ENCODE results near the gene C16orf87.
"Not testable (repeated sequence)": the region's sequence is repeated elsewhere in the genome, so short reads cannot be mapped to it uniquely, and the experiment has no call there.

Gene C16orf87

DNA sequence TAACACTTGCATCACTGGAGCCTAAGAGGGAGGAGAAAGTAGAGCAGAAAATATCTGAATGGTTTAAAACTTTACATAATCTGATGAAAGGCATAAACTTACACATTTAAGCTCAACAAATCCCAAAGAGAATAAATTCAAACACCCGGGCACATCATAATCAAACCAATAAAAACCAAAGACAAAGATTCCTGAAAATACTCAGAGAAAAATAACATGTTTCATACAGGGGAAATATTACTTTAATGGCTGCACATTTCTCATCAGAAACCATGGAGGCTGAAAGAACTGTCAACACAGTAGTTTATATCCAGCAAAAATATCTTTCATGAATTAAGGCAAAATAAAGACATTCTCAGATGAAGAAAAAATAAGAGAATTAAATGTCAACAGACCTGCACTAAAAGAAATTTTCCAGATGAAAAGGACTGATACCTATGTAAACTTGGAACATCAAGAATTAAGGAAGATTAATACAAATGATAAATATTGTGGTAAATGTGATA lies 34.2 kb downstream of the C16orf87 start:
- no peak for DNase-seq

GRCh38 chr16:46793841-46794240 lies 37.1 kb downstream of the C16orf87 start:
- no peak for DNase-seq

DNA sequence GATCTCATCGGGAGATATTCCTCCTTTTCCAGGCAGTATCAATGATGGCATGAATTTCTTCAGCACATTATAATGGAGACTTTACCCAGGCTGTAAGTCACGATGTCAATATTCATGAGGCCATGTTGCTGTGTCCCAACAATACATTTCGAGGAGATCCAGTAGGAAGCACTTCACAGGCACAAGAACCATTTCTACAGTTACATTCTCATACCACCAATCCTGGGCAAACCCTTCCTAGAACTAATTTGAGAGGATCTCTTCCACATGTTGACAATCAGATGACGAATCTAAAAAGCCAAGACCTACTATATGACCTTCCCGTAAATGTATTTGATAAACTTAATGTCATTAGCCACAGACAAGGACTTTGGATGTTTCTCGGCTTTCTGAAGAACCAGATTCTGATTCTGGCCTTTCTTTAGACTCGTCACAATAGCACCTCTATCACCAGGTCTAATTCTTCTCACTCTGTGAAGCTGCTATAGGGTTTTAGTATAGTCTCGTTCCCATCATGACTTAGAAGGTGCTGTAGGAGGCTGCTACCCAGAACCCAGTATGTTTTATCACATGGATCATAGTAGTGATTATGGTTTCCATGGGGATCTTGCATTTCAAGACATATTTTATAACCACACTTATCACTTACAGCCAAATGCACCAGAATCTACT lies 40.2 kb downstream of the C16orf87 start:
- DNase-seq, result no peak

DNA sequence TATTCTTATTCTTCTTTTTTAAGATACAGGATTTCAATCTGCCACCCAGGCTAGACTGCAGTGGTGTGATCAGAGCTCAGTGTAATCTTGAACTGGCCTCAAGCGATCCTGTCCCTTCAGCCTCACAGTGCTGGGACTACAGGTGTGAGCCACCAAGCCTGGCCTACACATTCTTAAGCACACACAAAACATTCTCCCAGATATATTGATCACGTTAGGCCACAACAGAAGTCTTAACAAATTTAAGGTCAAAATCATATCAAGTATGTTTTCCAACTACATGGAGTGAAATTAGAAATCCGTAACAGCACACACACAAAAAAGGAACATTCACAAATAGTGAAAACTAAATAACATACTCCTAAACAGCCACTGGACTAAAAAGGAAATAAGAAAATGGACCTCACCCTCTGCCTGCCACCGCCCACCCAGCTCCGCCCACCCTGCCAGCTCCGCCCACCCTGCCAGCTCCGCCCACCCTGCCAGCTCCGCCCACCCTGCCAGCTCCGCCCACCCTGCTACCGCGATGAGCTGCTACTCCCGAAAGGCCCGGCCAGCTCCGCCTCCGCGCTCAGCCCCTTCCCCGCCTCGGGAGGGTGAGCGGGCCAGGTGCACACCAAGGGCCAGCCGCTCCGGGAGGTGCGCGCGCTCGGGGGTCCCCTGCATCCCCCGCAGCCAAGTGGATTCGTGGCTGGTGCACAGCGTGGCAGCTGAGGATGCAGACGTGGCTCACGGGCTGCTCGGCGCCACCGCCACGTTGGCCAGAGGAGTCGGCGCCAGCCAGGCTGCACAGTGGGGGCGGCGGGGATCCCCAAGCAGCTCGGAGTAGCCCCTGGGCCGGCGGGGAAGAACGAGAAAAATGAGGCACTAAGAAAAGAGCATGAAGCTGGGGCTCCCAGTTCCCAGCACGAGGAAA lies 41.2 kb downstream of the C16orf87 start:
- peak; percentile 72 for DNase-seq

DNA sequence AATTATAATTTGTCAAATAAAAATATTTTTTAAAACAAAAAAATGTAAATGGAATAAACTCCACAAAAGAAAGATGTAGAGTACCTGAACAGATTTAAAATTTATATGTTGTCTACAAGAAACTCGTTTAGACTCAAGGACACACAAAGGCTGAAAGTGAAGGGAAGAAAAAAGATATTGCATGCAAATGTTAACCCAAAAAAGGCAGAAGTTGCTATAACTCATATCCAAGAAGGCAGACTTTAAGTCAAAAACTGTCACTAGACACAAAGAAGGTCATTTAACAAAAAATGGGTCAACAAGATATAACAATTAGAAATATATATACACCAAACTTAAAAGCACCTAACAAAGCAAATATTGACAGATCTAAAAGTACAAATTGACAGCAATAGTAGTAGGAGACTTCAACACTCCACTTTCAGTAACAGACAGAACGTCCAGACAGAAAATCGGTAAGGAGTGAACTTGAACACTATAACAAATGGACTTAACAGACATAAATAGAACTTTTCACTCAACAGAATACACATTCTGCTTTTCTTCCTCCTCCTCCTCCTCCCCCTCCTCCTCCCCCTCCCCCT lies 42.0 kb downstream of the C16orf87 start:
- DNase-seq, result no peak

GRCh38 chr16:46787909-46788308 lies 43.1 kb downstream of the C16orf87 start:
- DNase-seq, result no peak

DNA sequence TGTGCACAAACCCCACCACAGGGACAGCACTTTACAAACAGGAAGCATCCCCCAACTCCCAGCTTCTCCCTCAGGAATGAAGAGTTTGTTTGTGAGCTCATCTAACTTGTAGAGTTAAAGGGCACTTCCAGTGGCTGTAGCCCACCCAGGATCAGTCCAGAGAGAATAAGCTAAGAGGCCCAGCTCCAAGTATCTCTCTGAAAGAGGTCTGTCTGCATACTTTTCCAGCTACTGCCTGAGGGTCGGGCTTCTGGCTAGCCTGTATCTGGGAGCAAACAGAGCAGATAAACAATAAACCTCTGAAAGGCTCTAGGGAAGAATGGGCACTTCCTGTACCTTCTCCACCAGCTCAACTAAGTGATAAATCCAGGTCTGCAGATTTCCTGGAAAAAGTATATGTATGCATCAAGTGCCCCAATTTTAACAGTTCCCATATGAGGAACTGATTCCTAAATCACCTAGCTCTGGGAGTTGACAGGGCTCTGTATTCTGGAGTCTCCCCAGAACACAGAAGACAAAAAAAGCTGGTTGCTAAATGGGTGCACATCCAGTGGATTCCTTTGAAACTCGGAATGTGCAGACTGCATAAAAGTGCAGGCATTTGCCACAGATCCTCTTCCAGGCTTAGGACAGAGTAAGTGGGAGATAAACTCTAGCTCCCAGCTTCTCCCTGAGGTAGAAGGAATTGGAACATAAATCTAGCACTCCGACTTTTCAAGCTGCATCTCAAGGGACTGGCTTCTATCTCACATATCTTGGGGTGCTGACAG lies 45.7 kb downstream of the C16orf87 start:
- no peak for DNase-seq

- DNase-seq, result not testable (repeated sequence)
Observed at GRCh38 chr16:46784569-46784968, 46.4 kb downstream of the C16orf87 start.

- DNase-seq, result no peak
Observed at GRCh38 chr16:46783800-46784199, 47.2 kb downstream of the C16orf87 start.

DNA sequence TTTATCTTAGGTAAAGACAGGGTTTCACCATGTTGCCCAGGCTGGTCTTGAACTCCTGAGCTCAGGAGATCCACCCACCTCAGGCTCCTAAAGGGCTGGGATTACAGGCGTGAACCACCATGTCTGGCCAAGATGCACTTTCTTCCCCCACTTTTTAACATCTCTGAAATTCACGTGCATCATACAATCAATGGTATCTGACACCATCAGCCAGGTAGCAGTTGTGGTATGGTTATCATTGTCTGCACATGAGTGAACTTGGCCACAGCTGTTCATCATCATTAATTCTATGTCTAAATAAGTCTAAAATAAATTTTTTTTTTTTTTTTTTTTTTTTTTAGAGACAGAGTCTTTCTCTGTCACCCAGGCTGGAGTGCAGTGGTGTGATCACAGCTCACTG lies 48.7 kb downstream of the C16orf87 start:
- DNase-seq, result no peak

- DNase-seq, result no peak
Observed at GRCh38 chr16:46777804-46778203, 53.2 kb downstream of the C16orf87 start.

DNA sequence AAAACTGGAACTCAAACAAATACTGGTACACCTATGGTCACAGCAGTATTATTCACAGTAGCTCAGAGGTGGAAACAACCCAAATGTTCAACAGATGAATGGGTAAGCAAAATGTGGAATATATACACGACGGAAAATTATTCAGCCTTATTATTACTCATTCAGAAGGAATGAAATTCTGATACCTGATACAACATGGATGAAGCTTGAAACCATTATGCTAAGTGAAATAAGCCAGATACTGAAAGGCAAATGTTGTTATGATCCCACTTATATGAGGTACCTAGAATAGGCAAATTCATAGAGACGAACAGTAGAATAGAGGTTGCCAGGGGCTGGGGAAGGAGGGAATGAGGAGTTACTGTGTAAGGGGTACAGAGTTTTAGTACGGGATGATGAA lies 55.8 kb downstream of the C16orf87 start:
- DNase-seq, result no peak

DNA sequence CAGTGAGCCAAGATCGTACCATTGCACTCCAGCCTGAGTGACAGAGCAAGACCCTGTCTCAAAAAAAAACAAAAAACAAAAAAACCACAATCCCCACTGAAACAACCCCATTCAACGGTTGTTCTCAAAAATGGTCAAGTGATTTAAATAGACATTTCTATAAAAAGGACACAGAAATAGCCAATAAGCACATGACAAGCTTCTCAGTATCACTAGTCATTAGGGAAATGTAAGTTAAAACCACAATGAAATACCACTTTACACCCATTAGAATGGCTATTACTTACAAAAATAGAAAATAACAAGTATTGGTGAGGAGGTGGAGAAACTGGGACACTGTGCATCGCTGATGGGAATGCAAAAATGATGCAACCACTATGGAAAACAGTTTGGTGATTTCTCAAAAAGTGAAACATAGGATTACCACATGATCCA lies 56.2 kb downstream of the C16orf87 start:
- no peak for DNase-seq

GRCh38 chr16:46772463-46772862 lies 58.5 kb downstream of the C16orf87 start:
- no peak for DNase-seq

DNA sequence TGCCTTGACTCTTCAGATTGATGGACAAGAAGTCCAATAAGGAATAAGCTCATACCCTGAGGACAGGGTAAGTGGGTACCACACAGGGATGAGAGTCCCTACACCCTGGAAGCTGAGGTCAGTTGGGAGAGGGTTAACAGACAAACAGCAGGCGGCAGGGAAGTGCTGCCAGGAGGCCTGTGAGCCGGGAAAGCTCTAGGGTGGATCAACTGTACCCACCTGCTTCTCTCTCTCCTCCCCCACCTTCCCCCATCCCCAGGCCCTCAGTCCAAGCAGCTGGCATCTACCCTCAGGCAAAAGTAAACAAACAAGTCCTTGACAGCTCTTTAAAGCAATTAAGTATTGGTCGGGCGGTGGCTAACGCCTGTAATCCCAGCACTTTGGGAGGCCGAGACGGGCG lies 62.2 kb downstream of the C16orf87 start:
- DNase-seq, result peak; percentile 51

DNA sequence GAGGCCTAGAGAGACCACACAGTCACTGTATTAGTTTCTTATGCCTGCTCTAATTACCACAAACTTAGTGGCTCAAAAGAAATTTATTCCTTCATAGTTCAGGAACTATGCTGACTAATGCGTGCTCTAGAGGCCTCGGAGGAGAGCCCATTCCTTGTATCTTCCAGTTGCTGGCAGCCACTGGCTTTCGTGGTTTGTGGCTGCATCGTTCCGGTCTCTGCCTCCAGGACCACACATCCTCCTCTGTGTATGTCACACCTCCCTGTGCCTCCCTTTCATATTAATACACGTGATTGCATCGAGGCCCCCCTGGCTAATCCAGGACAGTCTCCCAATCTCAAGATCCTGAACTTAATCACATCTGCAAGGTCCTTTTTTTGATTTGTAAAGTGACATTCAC lies 65.9 kb downstream of the C16orf87 start:
- DNase-seq, result no peak

DNA sequence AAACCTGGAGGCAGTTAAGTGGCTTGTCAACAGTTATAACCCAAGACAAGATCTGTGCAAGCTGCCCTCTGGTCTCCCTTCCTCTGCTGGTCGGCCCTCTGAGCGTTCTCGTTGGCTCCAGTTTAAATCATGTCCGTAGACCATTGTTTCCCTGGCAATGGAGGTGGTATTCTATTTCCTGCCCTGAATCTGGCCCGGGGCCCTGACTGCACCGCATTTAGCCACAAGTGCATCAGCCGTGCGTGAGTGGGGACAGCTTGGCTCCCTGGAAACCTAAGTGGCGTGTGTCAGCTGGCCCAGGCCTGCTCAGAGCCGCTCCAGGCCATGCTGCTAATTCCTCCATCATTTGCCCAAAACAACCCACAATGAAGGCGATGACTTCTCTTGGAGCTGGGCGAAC lies 67.8 kb downstream of the C16orf87 start:
- DNase-seq, result peak; percentile 52

DNA sequence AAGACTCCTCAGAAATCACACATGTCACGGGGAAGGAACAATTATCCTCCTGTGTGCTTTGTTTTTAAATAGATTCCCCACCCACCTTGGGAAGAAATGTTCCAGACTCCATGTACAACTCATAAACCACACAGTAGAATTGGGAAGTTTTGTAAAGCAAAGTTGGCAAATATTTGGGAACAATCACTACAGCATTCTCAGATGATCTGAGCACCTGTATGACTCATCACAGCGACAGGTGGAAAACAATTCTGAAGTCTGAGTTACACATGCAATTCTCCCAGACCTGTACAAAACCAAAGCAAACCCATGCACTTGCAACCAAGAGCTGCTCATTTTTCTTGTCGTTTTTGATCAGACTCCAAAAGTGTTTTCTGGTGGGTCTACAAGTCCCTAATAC lies 68.4 kb downstream of the C16orf87 start:
- no peak for DNase-seq

- DNase-seq, result no peak
Observed at GRCh38 chr16:46759309-46759708, 71.7 kb downstream of the C16orf87 start.

DNA sequence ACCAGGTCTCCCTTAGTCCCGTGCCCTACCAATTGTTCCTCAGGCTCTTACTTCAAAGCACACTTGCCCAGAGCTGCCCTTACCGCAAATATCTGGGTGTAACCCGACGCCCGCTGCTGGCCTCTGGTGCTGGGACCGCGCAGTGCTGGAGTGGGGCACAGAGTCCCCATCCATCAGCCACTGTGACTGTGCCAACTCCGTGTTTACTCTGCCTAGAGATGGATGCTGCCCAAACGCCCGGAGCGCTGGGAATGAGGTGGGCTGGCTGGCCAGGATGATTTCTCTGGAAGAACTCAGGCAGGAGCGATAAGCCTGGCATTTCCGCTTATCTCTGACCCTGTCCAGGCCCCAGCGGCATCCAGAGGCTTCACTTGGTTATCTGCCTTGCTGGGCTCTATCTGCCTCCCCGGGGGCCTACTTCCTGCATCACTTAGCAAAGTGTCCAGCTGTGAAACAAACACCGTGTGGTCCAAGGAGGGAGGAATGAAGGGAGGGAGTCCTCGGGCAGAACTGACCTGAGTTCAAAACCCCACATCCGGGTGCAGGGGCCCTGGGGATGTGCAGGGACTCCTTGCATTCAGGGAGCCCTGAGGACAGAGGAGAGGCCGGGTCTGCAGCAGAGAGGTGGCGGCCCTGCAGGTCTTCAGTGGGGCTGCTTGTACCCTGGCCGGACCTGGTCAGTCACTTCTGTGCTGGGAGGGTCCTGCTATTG lies 73.5 kb downstream of the C16orf87 start:
- no peak for DNase-seq

DNA sequence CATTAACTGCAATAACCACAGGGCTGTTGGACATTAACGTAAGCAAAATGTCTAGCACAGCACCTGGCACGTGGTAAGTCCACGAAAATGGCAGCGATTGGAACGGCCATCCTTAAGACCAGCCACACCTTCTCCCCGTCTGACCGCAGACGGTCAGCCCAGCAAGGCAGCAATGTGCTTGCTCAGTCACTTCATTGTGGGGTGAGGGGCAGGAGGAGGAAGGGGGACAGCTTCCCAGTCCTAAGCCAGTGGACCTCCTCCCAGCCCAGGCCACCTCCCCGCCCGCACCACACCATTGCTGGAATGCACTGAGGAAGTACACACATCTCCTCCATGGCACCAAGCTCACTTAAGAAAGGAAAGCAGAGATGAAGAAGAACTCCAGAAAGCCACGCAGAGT lies 74.2 kb downstream of the C16orf87 start:
- DNase-seq, result no peak

DNA sequence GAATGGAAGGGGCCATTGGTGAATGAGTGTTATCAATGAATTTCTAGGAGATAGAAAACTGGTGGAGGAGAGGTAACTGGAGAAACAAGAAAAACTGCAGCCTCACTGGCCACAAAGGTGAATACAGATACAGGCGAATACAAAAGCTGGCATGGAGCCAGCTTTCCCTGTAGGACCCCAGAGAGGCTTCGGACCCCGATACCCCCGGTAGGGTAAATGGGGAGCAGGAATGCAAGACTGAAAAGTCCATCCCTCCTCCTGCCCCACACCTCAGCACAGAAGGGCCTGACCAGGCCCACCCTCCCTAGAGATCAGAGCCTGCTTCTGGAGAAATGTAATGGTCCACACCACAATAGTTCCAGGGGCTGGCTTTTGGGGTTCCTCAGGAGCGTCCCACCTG lies 78.0 kb downstream of the C16orf87 start:
- no peak for DNase-seq

Data from NCI-H2171 (cell line).